Common myeloid progenitor, CD34-positive (primary cell): Measurements from ENCODE around the gene ZFAND6.

Source experiments
- CTCF ChIA-PET: fragments of 350-600 bp; sonication (Branson Sonifier 250); formaldehyde crosslinking; loops from one replicate; lab custom pipeline; 2021; ENCODE audit warnings: antibody characterized with exemption; lab: Charles Lee
- POLR2A ChIA-PET: fragments of 350-600 bp; sonication (Branson Sonifier 250); formaldehyde crosslinking; loops from one replicate; lab custom pipeline; 2021; ENCODE audit warnings: antibody characterized with exemption; lab: Charles Lee
- DNase-seq, 3 donors: peaks; one replicate each; pipeline versions ENCODE4 v3.0.0 to v3.0.0-alpha.2; 2013
- H3K27ac ChIP-seq, 2 experiments: 1 replicate in 1 of 2; 2 replicates in 1 of 2; pipeline ENCODE4 v1.7.0; 2013; ENCODE audit warnings: inconsistent platforms in 2 of 2, low read length in 2 of 2, mild to moderate bottlenecking in 2 of 2, low read depth in 1 of 2, moderate library complexity in 1 of 2; ENCODE audit not compliant: severe bottlenecking in 2 of 2, insufficient read depth in 1 of 2, poor library complexity in 1 of 2
- H3K27me3 ChIP-seq, 5 experiments: replicated peaks in 2 of 5; 1 replicate in 3 of 5; 2 replicates in 2 of 5; pipeline versions ENCODE4 v1.6.1 to v1.7.0; 2013; ENCODE audit warnings: low read length in 4 of 5, mild to moderate bottlenecking in 2 of 5, moderate library complexity in 2 of 5, inconsistent platforms in 1 of 5; ENCODE audit not compliant: insufficient read depth in 5 of 5, control insufficient read depth in 4 of 5
- H3K36me3 ChIP-seq, 4 experiments: 1 replicate in 2 of 4; 2 replicates in 2 of 4; pipeline versions ENCODE4 v1.6.1 to v1.7.0; 2013; ENCODE audit warnings: low read length in 3 of 4, control low read depth in 1 of 4, mild to moderate bottlenecking in 1 of 4; ENCODE audit not compliant: control insufficient read depth in 4 of 4, insufficient read depth in 4 of 4
- H3K4me1 ChIP-seq, 4 experiments: 1 replicate in 3 of 4; 2 replicates in 1 of 4; pipeline versions ENCODE4 v1.6.1 to v1.7.1; 2013; ENCODE audit warnings: low read length in 3 of 4, mild to moderate bottlenecking in 3 of 4, control low read depth in 1 of 4, inconsistent platforms in 1 of 4, moderate library complexity in 1 of 4; ENCODE audit not compliant: control insufficient read depth in 4 of 4, insufficient read depth in 4 of 4; ENCODE audit errors: control extremely low read depth in 1 of 4
- H3K4me3 ChIP-seq, 7 experiments: 1 replicate in 4 of 7; 2 replicates in 3 of 7; pipeline versions ENCODE4 v1.5.1 to v1.7.0; 2013; ENCODE audit warnings: mild to moderate bottlenecking in 7 of 7, low read length in 6 of 7, moderate library complexity in 6 of 7, inconsistent platforms in 2 of 7, low read depth in 2 of 7, control low read depth in 1 of 7; ENCODE audit not compliant: insufficient read depth in 4 of 7, control insufficient read depth in 1 of 7; ENCODE audit errors: extremely low read depth in 1 of 7
- H3K9me3 ChIP-seq, 5 experiments: 1 replicate in 4 of 5; 2 replicates in 1 of 5; pipeline versions ENCODE4 v1.6.1 to v1.7.1; 2013; ENCODE audit warnings: low read length in 4 of 5, mild to moderate bottlenecking in 2 of 5, inconsistent platforms in 1 of 5, low read depth in 1 of 5, moderate library complexity in 1 of 5; ENCODE audit not compliant: control insufficient read depth in 4 of 5, insufficient read depth in 2 of 5; ENCODE audit errors: control extremely low read depth in 1 of 5
- WGBS: methylation state at CpG from one replicate; pipeline ENCODE4 v1.1.5; 2013; ENCODE audit not compliant: insufficient coverage; 5-methylcytosine and 5-hydroxymethylcytosine counted together

ZFAND6 gene

GRCh38 chr15:80060356-80061006 is 1.0 kb downstream of the ZFAND6 start:
- H3K4me1 ChIP-seq, result peaks cover 11 to 33% (median 20%) of the 10 kb centered on the region in 4 experiments
- peak; percentile 53 to 86 (median 78) for DNase-seq
- POLR2A ChIA-PET, result interaction anchor here (0.6 kb wide), 3 partner anchors 20 to 726 kb away, joined by 3 to 6 read pairs (median 3); no protein-coding TSS in a partner anchor
- H3K27ac ChIP-seq, result peak overlapping the region; percentile 93 to 94
- no peaks in the 10 kb centered on the region for H3K27me3 ChIP-seq
- H3K36me3 ChIP-seq, result peaks cover 0 to 2% (median 0%) of the 10 kb centered on the region in 4 experiments
- H3K4me3 ChIP-seq, result peak overlapping the region; percentile 80 to 95 (median 85)
- H3K9me3 ChIP-seq, result no peaks in the 10 kb centered on the region
- 0% methylated on average over 18 of the region's 26 CpGs for WGBS
- CTCF ChIA-PET, result interaction anchor here (0.7 to 3.1 kb wide), 10 partner anchors 11 to 112 kb away, joined by 3 to 11 read pairs (median 4); no protein-coding TSS in a partner anchor

- ChIA-PET POLR2A (no interaction called here), CTCF (interaction anchor here (1.3 to 3.1 kb wide), 6 partner anchors 10 to 111 kb away, joined by 4 to 11 read pairs (median 5); no protein-coding TSS in a partner anchor)
- peaks cover 0 to 2% (median 0%) of the 10 kb centered on the region in 4 experiments for H3K36me3 ChIP-seq
- DNase-seq, result no peak
- no peaks in the 10 kb centered on the region for H3K9me3 ChIP-seq
- peak overlapping the region; percentile 93 to 94 for H3K27ac ChIP-seq
- H3K4me1 ChIP-seq, result peaks cover 11 to 33% (median 20%) of the 10 kb centered on the region in 4 experiments
- 17% methylated on average over 2 of the region's 5 CpGs for WGBS
- peak overlapping the region in 6 of 7 experiments; percentile 81 to 95 (median 86) for H3K4me3 ChIP-seq
- H3K27me3 ChIP-seq, result no peaks in the 10 kb centered on the region
These were observed 2.1 kb downstream of the ZFAND6 start for GRCh38 chr15:80061582-80061981.

- Histone ChIP-seq H3K4me1 (peaks cover 5 to 29% (median 18%) of the 10 kb centered on the region in 4 experiments), H3K36me3 (peaks cover 0 to 2% (median 0%) of the 10 kb centered on the region in 4 experiments), H3K9me3 (no peaks in the 10 kb centered on the region), H3K27me3 (no peaks in the 10 kb centered on the region), H3K27ac (no peak overlapping the region), H3K4me3 (no peak overlapping the region)
- DNase-seq, result no peak
- POLR2A ChIA-PET, result no interaction called here
- CTCF ChIA-PET, result interaction anchor here (0.9 to 2.3 kb wide), 4 partner anchors 9 to 106 kb away, joined by 3 to 8 read pairs (median 3); no protein-coding TSS in a partner anchor
These were observed 7.4 kb downstream of the ZFAND6 start for GRCh38 chr15:80066912-80067311.

- CTCF ChIA-PET, result interaction anchor here (1.2 to 2.3 kb wide), 3 partner anchors 20 to 104 kb away, joined by 3 to 8 read pairs (median 3); no protein-coding TSS in a partner anchor
- Histone ChIP-seq H3K27ac (no peak overlapping the region), H3K27me3 (no peaks in the 10 kb centered on the region), H3K4me3 (no peak overlapping the region), H3K36me3 (peaks cover 0 to 2% (median 0%) of the 10 kb centered on the region in 4 experiments), H3K9me3 (no peaks in the 10 kb centered on the region), H3K4me1 (peaks cover 3 to 35% (median 27%) of the 10 kb centered on the region in 4 experiments)
- POLR2A ChIA-PET, result interaction anchor here (0.5 kb wide), 1 partner anchor 1559 kb away, joined by 3 read pairs; no protein-coding TSS in a partner anchor
- WGBS, result 86% methylated on average over 7 of the region's 11 CpGs
- DNase-seq, result no peak
These were observed 9.1 kb downstream of the ZFAND6 start for GRCh38 chr15:80068578-80068977.

- ChIA-PET POLR2A (interaction anchor here (1.0 kb wide), 1 partner anchor 18 kb away, joined by 3 read pairs; no protein-coding TSS in a partner anchor), CTCF (interaction anchor here (0.8 to 2.6 kb wide), 4 partner anchors 9 to 19 kb away, joined by 4 to 12 read pairs (median 5); no protein-coding TSS in a partner anchor)
- Histone ChIP-seq H3K36me3 (no peaks in the 10 kb centered on the region), H3K9me3 (no peaks in the 10 kb centered on the region), H3K27me3 (no peaks in the 10 kb centered on the region), H3K27ac (peak overlapping the region in 1 of 2 experiments; percentile 75), H3K4me1 (peaks cover 3 to 48% (median 30%) of the 10 kb centered on the region in 4 experiments), H3K4me3 (no peak overlapping the region)
- no peak for DNase-seq
These were observed 11.4 kb downstream of the ZFAND6 start for GRCh38 chr15:80070840-80071239.

GRCh38 chr15:80071652-80072051 is 12.2 kb downstream of the ZFAND6 start:
- POLR2A ChIA-PET, result interaction anchor here (1.0 kb wide), 1 partner anchor 19 kb away, joined by 3 read pairs; no protein-coding TSS in a partner anchor

More at GRCh38 chr15:80071652-80072051, 12.2 kb downstream of the ZFAND6 start:
- peak overlapping the region in 1 of 2 experiments; percentile 75 for H3K27ac ChIP-seq
- H3K9me3 ChIP-seq, result no peaks in the 10 kb centered on the region
- DNase-seq, result no peak
- H3K4me1 ChIP-seq, result peaks cover 6 to 55% (median 32%) of the 10 kb centered on the region in 4 experiments
- H3K27me3 ChIP-seq, result no peaks in the 10 kb centered on the region
- H3K36me3 ChIP-seq, result no peaks in the 10 kb centered on the region
- CTCF ChIA-PET, result interaction anchor here (0.8 to 2.6 kb wide), 4 partner anchors 9 to 18 kb away, joined by 4 to 12 read pairs (median 5); no protein-coding TSS in a partner anchor
- peak overlapping the region in 5 of 7 experiments; percentile 62 to 95 (median 75) for H3K4me3 ChIP-seq
